Measurements from ENCODE around the gene LCE5A.

The LCE5A gene

DNA sequence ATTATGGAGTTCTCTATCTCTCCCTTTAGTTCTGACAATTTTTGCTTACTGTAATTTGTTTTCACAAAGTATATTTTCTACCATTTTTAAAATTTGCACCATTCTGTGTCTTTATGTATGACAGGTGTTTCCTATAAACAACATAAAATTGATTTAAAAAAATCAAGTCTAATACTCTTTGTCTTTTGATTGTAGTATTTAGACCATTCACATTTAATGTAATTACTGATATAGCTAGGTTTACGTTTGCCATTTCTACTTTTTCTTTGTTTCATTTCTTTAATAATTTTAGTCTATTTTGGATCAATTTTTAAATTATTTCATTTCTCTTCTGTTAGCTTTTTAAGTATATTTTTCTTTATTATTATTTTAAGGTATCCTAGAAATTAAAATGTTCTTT lies 44.4 kb upstream of the LCE5A start:
- Histone ChIP-seq H3K27ac (ENCODE audit: low read length) (no peak overlapping the region), H2AFZ (ENCODE audit: low read depth, low read length) (no peak overlapping the region), H3K4me2 (ENCODE audit: insufficient read depth, low read length) (no peak overlapping the region), H3K9ac (ENCODE audit: low read depth, low read length) (no peak overlapping the region), H3K4me1 (ENCODE audit: insufficient read depth, low read length) (no peaks in the 10 kb centered on the region), H3K9me3 (ENCODE audit: insufficient read depth, low read length, severe bottlenecking) (peaks cover 4% of the 10 kb centered on the region), H3K79me2 (ENCODE audit: insufficient read depth, low read length) (no peaks in the 10 kb centered on the region), H3K4me3 (ENCODE audit: low read depth in 1 of 2, low read length in 2 of 2) (no peak overlapping the region), H4K20me1 (ENCODE audit: insufficient read depth, low read length) (no peaks in the 10 kb centered on the region), H3K27me3 (ENCODE audit: insufficient read depth, low read length, poor library complexity) (no peaks in the 10 kb centered on the region), H3K36me3 (ENCODE audit: insufficient read depth, low read length) (no peaks in the 10 kb centered on the region)
- TF ChIP-seq, protein P1, sequence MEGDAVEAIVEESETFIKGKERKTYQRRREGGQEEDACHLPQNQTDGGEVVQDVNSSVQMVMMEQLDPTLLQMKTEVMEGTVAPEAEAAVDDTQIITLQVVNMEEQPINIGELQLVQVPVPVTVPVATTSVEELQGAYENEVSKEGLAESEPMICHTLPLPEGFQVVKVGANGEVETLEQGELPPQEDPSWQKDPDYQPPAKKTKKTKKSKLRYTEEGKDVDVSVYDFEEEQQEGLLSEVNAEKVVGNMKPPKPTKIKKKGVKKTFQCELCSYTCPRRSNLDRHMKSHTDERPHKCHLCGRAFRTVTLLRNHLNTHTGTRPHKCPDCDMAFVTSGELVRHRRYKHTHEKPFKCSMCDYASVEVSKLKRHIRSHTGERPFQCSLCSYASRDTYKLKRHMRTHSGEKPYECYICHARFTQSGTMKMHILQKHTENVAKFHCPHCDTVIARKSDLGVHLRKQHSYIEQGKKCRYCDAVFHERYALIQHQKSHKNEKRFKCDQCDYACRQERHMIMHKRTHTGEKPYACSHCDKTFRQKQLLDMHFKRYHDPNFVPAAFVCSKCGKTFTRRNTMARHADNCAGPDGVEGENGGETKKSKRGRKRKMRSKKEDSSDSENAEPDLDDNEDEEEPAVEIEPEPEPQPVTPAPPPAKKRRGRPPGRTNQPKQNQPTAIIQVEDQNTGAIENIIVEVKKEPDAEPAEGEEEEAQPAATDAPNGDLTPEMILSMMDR (IDR thresholded peaks at IDR 0.05; ENCODE audit: borderline replicate concordance, extremely low read depth, low read length, poor library complexity, severe bottlenecking) = no peak
- no peak for TF ChIP-seq EZH2 (IDR thresholded peaks at IDR 0.05; ENCODE audit: borderline replicate concordance, low read depth, low read length, severe bottlenecking)
- DNase-seq = no peak
- no peak for ATAC-seq (ENCODE audit: insufficient read depth, low read depth)

DNA sequence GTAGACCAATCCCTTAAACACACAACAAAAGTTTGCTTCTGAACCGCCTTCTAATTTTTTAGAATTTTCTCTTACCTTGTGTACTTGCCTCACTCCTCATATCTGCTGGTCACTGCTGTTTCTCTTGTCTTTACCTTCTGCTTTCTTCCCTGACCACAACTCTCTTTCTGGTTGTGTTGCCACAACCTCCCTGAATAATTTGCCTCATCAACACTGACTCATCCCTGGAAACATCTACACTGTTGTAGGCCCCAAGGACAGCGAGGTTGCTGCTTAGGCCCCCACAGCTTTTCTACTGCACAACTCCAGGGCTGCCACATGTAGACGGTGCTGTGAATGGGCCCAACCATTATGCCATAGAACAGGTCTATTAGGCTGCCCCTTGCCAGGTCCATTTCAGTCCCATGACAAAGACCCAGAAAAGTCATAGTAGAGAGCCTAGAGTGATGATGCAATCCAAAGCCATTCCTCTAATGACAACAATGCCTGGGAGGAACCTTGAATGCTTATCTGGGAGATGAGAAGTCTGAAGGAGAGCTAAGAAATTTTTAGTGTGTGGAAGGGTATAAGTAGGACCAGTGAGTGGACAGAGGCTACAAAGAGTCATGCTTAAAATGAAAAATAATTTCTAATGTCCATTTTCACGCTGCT lies 36.6 kb upstream of the LCE5A start:
- ATAC-seq (ENCODE audit: insufficient read depth, low read depth) = no peak
- Histone ChIP-seq H2AFZ (ENCODE audit: low read depth, low read length) (no peak overlapping the region), H3K9me3 (ENCODE audit: insufficient read depth, low read length, severe bottlenecking) (peaks cover 24% of the 10 kb centered on the region), H3K36me3 (ENCODE audit: insufficient read depth, low read length) (no peaks in the 10 kb centered on the region), H3K9ac (ENCODE audit: low read depth, low read length) (no peak overlapping the region), H3K27me3 (ENCODE audit: insufficient read depth, low read length, poor library complexity) (no peaks in the 10 kb centered on the region), H3K4me1 (ENCODE audit: insufficient read depth, low read length) (no peaks in the 10 kb centered on the region), H3K27ac (ENCODE audit: low read length) (no peak overlapping the region), H3K4me3 (ENCODE audit: low read depth in 1 of 2, low read length in 2 of 2) (no peak overlapping the region), H4K20me1 (ENCODE audit: insufficient read depth, low read length) (no peaks in the 10 kb centered on the region), H3K79me2 (ENCODE audit: insufficient read depth, low read length) (no peaks in the 10 kb centered on the region), H3K4me2 (ENCODE audit: insufficient read depth, low read length) (no peak overlapping the region)
- DNase-seq = no peak
- TF ChIP-seq, protein P1 (IDR thresholded peaks at IDR 0.05; ENCODE audit: borderline replicate concordance, extremely low read depth, low read length, poor library complexity, severe bottlenecking) = no peak
- TF ChIP-seq EZH2 (IDR thresholded peaks at IDR 0.05; ENCODE audit: borderline replicate concordance, low read depth, low read length, severe bottlenecking) = no peak

DNA sequence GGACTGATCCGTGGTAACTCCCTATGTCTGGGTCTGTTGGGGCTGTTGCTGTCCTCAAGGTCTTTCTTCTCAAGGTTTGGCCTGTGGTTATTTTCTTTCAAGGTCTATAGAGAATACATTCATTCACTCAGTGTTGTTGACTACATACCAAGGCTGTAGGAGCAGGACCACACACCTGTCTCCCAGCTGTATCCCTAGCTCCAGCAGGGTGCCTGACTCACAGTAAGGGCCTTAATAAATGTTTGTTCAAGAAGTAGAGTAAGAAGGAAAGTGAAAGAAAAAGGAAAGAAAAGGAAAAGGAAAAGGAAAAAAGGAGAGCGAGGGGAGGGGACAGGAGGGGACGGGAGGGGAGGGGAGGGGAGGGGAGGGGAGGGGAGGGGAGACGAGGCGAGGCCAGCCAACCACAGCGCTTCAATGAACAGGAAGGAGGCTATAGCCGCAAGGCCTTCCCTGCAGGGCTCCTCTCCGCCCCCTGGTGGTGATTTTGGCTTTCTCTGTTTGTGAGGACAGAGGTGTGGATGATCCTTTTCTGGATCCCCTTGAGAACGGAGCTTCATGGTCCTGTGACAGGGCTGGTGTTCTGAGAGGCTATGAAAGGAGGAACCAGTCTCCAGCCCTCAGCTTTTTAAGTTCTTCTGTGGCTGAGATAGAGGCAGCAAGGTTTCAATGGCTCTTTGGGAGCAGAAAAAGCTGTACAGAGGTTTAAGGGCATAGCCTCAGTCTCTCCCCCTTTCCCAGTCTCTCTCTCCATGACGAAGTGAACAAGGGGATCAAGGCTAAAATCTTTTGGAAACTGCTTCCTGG lies 30.6 kb upstream of the LCE5A start:
- Histone ChIP-seq H3K4me1 (ENCODE audit: insufficient read depth, low read length) (no peaks in the 10 kb centered on the region), H3K9ac (ENCODE audit: low read depth, low read length) (no peak overlapping the region), H3K4me3 (ENCODE audit: low read depth in 1 of 2, low read length in 2 of 2) (no peak overlapping the region), H3K9me3 (ENCODE audit: insufficient read depth, low read length, severe bottlenecking) (peaks cover 19% of the 10 kb centered on the region), H3K27ac (ENCODE audit: low read length) (no peak overlapping the region), H3K36me3 (ENCODE audit: insufficient read depth, low read length) (no peaks in the 10 kb centered on the region), H2AFZ (ENCODE audit: low read depth, low read length) (no peak overlapping the region; the same call in 1 of the 2 replicates), H4K20me1 (ENCODE audit: insufficient read depth, low read length) (no peaks in the 10 kb centered on the region), H3K79me2 (ENCODE audit: insufficient read depth, low read length) (no peaks in the 10 kb centered on the region), H3K27me3 (ENCODE audit: insufficient read depth, low read length, poor library complexity) (no peaks in the 10 kb centered on the region), H3K4me2 (ENCODE audit: insufficient read depth, low read length) (no peak overlapping the region)
- TF ChIP-seq EZH2 (IDR thresholded peaks at IDR 0.05; ENCODE audit: borderline replicate concordance, low read depth, low read length, severe bottlenecking) = no peak
- TF ChIP-seq, protein P1 (IDR thresholded peaks at IDR 0.05; ENCODE audit: borderline replicate concordance, extremely low read depth, low read length, poor library complexity, severe bottlenecking) = peak; percentile 61
- ATAC-seq (ENCODE audit: insufficient read depth, low read depth) (peak; percentile 79), DNase-seq (peak; percentile 68)
